Epithelial cell of proximal tubule (primary cell): ENCODE measurements around the gene C9. TPM values are rescaled to one million over a fixed set of nuclear protein-coding genes. Genes with fewer than 3 reads are reported as not detected.

Source experiments
- DNase-seq: peaks from one replicate; pipeline ENCODE4 v3.0.0-alpha.2; 2011; ENCODE audit warnings: low read depth
- H3K4me3 ChIP-seq: 2 replicates; pipeline ENCODE4 v1.5.1; 2011; ENCODE audit warnings: low read depth, mild to moderate bottlenecking, low read length
- total RNA-seq: library from RNA; depleted of rRNA; stranded (reverse); fragments of >200 nt; gene quantifications from 2 replicates; pipeline ENCODE4 v1.2.3, GENCODE V29; 2015
- TF ChIP-seq, protein P1 (sequence below): conservative IDR thresholded peaks from 2 replicates; pipeline ENCODE4 v1.5.1; 2012; ENCODE audit warnings: low read depth, mild to moderate bottlenecking, low read length

Gene C9
- total RNA-seq, 1 donor from 2014 or later = not detected

DNA sequence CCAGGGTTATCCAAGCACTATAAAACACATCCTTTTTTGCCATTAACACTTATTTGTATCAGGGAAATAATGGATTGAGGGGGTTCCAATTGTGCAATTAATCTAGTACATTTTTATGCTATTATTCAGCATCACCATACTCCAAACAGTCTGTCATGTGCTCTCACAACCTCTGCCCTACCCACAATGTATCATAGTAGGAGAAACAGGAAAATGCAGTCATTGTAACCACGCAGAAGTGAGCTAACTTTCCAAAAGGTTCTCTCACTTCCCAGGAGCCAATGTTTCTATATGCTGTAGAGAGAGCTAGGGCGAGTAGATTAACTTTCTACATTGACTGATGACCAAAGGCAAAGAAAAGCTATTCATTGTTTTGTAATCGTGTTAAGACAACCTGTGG, 30.7 kb upstream of the C9 start:
- H3K4me3 ChIP-seq = no peak overlapping the region
- DNase-seq = no peak
- TF ChIP-seq, protein P1, sequence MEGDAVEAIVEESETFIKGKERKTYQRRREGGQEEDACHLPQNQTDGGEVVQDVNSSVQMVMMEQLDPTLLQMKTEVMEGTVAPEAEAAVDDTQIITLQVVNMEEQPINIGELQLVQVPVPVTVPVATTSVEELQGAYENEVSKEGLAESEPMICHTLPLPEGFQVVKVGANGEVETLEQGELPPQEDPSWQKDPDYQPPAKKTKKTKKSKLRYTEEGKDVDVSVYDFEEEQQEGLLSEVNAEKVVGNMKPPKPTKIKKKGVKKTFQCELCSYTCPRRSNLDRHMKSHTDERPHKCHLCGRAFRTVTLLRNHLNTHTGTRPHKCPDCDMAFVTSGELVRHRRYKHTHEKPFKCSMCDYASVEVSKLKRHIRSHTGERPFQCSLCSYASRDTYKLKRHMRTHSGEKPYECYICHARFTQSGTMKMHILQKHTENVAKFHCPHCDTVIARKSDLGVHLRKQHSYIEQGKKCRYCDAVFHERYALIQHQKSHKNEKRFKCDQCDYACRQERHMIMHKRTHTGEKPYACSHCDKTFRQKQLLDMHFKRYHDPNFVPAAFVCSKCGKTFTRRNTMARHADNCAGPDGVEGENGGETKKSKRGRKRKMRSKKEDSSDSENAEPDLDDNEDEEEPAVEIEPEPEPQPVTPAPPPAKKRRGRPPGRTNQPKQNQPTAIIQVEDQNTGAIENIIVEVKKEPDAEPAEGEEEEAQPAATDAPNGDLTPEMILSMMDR = no peak

DNA sequence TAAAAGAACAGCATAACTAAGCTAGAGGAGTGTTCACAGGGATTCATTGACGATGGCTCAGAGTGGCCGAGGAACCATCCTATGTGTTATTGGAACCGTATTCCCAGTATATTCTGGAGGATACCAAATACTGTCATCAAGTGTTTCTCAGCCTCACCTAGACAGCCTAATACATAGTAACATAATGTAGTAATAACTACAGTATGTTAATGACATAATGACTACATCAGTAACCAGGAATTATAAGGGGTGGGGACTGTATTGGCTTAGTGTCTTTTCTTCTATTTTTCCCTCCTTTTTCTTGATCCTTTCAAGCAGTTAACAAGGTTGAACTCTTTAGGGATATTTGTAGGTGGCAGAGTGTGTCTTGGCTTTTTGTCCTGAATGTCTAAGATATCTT, 26.6 kb upstream of the C9 start:
- no peak for DNase-seq
- no peak overlapping the region for H3K4me3 ChIP-seq
- TF ChIP-seq, protein P1 = no peak

DNA sequence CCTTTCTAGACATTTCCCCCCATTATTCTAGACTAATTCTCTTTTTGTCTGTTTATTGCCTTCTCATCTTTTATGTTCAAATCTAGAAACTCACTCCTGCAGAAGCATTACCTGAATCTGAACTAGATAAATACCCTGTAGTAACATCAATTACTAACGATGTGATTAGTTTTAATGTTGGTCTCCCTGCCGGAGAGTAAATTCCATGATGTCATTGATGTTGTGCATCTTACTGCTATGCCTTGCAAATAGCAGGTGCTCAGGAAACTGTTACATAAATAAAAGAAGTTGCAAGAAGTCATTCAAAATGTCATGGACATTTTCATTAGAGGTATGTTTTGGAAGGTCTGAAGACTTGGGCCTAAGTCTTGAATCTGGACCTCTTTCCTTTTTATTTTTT, 23.0 kb upstream of the C9 start:
- TF ChIP-seq, protein P1 = no peak
- H3K4me3 ChIP-seq = no peak overlapping the region
- no peak for DNase-seq

DNA sequence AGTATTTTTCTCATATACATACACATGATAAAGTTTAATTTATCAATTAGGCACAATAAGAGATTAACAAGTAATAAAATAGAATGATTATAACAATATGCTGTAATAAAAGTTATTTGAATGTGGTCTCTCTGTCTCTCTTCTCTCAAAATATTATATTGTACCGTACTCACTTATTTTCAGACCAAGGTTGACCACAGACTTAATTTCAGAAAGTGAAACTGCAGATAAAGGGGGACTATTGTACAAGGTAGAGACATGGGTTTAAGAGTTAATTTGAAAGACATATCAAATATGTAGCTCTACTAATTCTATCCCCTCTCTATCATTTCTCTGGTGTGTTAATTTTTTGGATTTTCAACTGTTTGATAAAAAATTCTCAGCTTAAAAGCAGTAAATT, 20.0 kb upstream of the C9 start:
- TF ChIP-seq, protein P1 = no peak
- DNase-seq = no peak
- no peak overlapping the region for H3K4me3 ChIP-seq

DNA sequence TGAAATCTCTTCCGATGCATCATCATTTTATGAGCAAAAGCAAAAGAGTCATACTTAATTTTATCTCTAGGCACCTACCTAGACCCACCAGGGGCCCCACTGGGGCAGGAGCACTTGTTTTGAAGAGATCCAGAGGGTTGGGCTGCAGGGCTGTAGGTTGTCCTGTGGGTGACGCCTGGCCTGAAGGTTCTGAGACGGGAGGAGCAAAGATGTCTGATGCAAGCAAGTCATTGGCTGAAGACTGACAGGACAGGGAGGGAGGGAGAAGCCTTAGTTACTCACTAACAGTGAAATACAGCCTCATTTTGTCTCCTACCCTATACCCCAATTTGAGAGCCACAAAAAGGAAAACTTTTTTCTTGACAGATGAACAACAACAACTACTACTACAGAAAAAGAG, 17.1 kb upstream of the C9 start:
- no peak overlapping the region for H3K4me3 ChIP-seq
- DNase-seq = no peak
- TF ChIP-seq, protein P1 = no peak

DNA sequence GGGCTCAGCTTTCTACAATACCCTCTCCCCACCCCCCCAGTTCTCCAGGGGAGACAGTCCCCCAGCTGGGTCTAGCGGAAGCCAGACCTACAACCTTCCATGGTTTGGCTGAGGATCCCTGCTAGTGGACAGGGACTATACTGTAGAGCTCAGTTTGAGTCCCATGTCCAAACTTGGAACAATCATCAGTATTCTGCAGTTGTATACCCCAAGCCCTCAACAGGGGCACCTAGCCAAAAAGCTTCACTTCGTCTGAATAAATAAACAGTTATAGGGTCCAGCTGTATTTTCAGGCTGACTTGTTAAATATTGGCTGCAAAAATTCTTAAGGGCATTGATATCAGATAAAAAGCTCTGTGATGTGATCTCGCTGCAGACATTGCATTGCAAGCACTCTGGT, 15.4 kb upstream of the C9 start:
- H3K4me3 ChIP-seq = no peak overlapping the region
- no peak for DNase-seq
- TF ChIP-seq, protein P1 = no peak

DNA sequence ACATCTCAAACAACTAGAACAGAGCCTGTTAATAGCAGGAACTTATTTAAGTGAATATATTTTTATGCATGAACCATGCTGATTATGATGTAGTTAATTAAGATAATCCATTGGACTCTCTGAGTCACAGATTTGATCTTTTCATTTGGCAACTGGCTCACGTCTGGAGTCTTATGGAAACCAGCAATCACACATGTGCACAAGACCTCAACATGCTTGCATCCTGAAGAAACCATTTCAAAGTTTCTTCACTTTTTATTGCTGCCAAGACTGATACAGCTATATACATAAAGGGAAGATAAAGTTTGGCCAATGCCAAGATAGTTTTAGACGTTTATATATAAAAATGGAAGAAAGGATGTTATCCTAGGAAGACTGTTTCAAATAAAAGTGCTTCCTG, 13.3 kb upstream of the C9 start:
- H3K4me3 ChIP-seq = no peak overlapping the region
- TF ChIP-seq, protein P1 = no peak
- DNase-seq = no peak
